HG02571 (cell line): Measurements from ENCODE around the gene TBPL2.
A peak's percentile ranks its signal among the peaks of the same experiment; 100 is the strongest.
"Not testable (repeated sequence)": the region's sequence is repeated elsewhere in the genome, so short reads cannot be mapped to it uniquely, and the experiment has no call there.

ENCODE experiments used
- ATAC-seq: cut with Tn5 transposase; IDR thresholded peaks from one replicate; pipeline ENCODE4 v1.9.1; 2021; ENCODE audit warnings: mild to moderate bottlenecking, moderate library complexity; ENCODE audit not compliant: unreplicated experiment

Gene TBPL2

DNA sequence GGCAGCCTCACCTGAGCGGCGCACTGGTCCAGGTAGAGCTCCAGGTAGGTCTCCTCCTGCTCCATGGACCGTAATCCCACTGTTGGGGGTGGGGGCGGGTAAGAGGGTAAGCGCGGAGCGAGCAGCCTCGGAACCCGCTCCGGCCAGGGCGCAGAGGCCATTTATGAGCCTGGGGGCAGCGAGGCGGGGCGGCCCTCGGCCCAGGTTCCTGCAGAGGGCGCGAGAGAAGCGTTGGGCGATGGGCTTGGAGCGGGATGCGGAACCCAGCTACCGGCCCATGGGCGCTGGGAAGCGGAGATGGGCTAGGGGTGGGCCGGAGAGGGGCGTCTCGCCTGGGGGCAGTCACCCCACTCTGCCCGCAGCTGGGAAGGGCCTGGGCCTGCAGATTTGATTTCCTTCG lies at the start of gene TBPL2:
TSS of gene TBPL2 (minus strand) at position 232 of the 400 bp plus-strand sequence. CDS start at position 65, 167 bp downstream.
- no peak for ATAC-seq

DNA sequence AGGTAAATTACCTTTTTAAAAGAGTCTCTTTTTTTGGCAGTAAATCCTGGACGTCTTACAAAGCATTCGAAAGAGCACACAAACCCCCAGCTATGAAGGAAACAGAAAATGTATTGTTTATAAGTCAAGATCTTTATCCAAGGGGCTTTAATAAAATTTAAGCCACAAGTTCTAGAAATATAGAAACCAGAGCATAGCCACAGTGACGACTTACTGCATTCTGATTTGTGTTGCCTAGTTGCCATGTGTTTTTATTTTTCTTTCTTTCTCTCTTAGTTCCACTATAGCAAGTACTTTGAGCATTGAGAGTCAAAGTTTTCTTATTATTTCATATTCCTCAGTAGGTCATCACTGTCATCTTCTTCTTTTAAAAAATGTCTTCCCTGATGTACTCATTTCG lies 47.8 kb upstream of the TBPL2 start:
- no peak for ATAC-seq

DNA sequence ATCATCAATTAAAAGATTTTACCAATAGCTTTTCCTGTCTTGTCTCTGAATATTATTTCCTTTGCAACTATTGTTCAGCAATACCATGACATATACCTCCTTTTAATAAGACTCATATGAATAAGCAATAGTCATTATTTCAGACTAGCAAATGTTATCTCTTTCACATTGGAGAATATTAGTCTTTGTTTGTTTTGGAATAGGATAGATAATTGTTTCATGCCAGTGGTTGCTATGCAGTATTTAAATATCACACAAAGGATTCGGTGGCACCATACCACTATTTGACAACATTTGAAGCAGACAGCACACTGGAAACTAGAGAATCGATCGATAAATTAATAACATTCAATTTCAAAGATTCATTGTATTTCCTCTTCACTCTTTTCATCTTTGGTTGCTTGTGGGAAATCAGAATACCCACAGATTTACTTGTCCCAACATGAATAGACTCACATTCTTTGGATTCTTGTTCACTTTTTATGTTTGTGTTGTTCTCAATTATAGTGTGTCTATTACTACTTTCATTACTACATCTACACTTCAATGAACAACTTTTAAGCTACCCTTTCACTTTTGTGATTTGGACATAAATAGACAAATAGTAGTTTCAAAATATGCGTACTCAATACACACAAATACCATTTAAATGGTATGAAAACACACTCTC lies 42.7 kb upstream of the TBPL2 start:
- ATAC-seq = no peak

DNA sequence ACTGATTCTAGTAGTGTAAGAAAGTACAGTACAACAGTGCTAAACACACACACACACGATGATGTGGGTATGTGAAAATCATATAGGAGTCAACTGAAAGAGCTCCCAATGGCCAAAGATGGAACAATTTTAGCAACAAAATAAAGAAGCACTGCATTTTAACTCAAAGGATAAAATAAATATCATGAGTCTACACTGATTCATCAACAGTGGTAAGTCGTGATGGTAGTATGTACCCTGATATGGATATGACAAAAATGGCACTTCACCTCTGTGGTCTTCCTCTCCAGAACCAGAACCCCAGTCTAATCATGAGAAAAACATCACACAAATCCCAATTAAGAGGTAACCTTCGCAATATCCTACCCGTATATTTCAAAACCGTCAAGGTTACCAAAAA lies 41.4 kb upstream of the TBPL2 start:
- no peak for ATAC-seq

DNA sequence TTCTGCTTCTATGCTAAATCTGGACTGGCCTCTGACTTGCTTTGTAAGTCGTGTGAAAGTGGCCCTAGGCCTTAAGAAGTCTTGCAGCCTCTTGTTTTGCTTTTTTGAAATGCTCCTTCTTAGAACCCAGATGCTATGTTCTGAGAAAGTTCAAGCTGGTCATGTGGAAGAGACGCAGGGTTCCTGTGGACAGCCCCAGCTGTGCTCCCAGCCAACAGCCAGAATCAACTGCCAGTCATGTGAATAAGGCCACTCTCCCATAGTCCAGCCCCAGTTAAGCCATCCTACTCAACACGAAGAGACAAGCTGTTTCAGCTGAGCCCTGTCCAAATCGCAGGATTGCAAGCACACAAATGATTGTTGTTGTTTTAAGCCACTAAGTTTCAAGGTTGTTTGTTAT lies 37.3 kb upstream of the TBPL2 start:
- no peak for ATAC-seq

DNA sequence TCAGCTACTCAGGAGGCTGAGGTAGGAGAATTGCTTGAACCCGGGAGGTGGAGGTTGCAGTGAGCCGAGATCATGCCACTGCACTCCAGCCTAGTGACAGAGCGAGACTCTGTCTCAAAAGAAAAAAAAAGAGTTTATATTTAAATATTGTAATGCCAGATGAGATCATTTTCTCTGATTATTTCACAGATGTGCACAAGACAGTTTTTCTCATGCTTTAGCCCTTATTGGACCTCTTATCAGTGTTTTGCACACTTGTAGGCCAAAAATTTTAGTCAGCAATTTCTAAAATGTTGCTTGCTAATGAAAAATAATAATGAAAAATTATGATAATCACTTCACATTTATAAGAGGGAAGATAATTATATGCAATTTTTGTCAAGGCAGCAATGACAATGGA lies 36.0 kb upstream of the TBPL2 start:
- not testable (repeated sequence) for ATAC-seq

DNA sequence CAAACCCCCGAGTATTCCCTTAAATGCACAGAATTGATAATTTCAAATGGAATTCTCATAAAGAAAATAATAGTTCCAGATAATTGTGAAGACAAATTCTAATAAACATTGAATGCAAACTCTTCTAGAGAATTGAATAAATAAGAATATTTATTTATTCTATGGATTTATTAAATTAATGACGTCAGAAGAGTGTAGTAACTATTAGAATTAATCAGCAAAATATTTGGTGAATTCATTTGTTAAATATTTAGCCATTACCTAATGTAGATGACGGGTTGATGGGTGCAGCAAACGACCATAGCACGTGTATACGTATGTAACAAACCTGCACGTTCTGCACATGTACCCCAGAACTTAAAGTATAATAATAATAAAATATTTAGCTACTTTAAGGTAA lies 33.4 kb upstream of the TBPL2 start:
- no peak for ATAC-seq

DNA sequence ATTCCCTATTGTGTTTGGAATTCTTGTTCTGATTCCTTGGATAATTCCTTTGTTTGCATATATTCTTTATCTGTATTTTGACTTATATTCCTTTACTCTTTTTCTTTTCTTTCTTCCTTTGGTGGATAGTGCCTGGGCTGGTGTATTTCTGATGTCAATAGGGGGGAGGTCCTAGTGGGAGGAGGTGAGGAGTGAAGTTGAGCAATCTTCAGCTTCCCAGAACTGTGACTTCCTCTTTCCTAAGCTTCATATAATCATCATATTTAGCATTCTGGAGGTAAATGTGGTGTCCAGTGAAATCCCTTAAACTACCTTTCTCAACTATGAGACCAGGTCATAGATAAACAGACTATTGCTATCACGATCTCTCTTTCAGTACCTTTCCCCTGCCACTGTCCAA lies 29.6 kb upstream of the TBPL2 start:
- ATAC-seq = no peak

DNA sequence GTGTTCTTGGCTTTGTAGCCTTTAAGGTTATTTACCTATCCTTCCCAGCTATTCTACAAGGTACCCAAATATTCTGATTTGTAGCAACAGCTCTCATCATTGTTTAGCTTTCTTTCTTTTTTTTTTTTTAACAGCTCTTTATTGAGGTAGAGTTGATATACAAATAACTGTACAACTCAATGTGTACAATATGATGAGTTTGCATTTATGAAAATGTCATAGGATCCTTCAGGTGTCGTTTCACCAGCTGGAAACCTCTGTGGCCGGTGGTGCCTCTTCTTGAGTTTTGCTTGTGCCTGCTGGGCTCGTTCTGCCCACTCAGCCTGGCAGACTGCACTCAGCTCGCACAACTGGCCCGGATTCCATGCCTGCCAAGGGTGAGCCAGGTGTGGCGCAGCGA lies 26.9 kb upstream of the TBPL2 start:
- no peak for ATAC-seq

DNA sequence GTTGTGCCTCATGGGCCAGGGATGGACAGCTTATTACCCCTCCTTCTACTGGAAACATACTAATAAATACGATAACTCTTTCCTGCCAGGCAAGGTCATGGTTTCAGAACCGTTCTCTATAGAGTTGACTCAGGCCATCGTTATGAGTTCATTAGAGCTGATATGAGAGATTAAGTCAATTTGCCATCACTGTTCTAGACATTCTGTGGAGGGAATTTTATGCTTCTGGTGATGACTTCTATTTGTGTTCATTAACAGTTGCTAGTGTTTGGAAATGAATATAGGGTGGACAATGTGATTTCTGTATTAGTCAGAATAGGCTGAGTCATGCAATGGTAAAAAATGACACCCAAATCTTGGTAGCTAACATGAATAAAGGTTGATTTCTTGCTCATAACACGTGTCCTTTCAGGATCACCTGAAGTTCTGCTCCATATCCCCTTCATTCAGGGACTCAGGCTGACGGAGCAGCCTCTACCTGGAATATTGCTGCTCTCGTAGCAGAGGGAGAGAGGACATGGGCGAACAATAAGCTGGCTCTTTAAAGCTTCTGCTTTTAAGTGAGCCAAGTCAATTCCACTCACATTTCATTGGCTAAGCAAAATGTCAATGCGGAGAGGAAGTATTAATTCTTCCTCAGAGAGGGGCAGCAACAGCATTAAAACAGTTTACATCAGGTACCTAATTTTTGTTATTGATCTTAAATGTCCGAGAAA lies 18.5 kb upstream of the TBPL2 start:
- peak; percentile 83 for ATAC-seq

DNA sequence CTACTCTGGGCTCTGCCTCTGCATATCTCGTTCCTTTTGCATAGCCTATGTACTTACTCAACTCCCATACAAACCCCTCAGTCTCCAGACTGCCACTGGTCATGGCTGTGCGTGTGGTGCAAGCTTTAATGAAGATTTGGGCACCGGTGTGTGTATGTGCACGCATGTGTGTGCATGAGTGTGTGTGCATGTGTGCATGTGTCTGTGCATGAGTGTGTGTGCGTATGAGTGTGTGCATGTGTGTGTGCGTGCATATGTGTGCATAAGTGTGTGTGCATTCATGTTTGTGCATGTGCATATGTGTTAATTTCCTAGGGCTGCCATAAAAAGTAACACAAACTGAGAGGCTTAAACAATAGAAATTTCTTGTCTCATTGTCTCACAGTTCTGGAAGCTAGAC lies 17.1 kb upstream of the TBPL2 start:
- ATAC-seq = no peak

DNA sequence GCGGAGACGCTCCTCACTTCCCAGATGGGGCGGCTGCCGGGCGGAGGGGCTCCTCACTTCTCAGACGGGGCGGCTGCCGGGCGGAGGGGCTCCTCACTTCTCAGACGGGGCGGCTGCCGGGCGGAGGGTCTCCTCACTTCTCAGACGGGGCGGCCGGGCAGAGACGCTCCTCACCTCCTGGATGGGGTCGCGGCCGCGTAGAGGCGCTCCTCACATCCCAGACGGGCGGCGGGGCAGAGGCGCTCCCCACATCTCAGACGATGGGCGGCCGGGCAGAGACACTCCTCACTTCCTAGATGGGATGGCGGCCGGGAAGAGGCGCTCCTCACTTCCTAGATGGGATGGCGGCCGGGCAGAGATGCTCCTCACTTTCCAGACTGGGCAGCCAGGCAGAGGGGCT lies 16.0 kb upstream of the TBPL2 start:
- not testable (repeated sequence) for ATAC-seq

DNA sequence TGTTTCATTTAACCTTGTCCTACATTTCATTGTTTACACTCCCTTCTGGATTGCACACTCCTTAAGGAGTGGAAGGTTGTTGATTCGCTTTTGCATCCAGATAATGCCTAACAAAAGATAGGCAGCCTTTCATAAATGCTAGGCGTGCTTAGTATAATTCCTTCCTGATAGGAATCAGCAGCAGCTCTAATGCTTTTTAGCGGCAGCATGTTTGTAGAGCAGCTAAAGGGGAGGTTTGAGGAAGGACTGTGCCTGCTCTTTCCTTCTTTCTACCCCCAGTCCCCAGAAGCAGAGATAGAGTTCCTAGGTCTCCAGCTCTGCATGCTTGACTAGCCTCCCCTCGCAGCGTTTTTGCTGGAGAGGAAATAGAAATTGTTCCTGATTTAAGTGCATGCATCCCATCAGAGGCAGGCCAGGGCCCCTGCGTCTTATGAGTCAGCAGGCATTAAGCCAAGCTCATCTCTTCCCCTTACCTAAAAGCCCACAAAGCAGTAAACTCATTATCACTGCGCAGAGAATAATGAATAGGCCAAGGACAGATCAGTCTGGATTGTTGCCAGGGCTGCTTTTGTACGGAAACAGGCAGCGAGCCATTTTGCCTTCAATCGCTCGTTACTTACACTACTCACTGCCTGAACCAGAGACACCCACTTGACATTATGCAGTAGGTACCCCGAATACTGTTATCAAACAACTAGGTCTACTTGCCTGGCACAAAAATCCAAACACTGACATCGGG lies 14.0 kb upstream of the TBPL2 start:
- ATAC-seq = no peak

DNA sequence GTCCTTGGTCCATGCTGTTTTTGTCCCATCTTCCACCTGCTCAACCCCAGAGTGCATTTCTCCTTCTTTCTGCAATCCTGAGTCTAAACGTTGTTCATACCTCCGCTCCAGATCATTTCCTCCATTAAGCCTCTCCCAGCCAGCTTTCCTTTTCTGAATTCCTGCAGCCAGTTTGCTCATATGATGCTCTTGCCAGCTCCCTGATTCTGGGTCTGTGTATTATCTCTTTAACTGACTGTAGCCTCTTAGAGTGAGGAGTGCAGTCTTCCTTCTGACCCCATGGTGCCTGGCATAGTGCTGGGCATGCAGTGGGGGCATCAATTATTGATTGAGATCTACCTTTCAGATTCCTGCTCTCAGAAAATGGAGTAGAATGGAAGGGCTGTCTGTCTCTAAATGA lies 11.5 kb upstream of the TBPL2 start:
- no peak for ATAC-seq

DNA sequence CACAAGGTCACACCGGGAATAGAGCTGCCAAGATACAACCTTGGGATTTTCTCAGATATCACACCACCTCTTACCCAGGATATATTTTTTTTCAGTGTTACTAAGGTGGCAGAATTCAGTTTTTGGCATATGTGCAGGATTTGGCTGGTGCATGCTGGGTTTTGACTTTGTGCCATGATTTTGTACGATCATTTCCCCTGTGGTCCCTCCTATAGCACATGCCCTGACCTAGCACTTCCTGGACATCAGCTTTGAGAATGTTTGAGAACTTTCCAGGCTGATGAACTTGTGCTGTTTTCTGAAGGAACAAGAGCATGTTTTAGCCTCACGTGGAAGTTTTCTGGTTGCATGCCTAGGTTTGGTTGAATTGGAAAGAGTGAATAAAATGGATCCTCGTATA lies 11.0 kb upstream of the TBPL2 start:
- no peak for ATAC-seq

DNA sequence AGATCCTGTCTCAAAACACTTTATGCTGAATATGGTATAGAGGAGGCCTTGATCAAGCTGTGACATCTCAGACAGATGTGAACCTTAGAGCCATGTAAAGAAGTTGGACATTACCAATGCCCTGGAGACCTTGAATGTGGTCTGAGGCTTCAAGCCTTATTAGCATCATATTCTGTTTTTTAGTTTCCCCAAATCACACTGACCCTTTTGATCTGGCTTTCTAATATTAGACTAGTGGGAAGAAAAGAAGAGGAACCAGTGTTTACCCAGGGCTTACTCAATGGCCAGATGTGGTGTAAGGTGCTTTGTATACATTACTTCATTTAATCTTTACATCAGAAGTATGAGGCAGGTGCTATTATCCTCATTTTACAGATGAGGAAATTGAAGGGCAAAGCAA lies 10.6 kb upstream of the TBPL2 start:
- ATAC-seq = no peak

DNA sequence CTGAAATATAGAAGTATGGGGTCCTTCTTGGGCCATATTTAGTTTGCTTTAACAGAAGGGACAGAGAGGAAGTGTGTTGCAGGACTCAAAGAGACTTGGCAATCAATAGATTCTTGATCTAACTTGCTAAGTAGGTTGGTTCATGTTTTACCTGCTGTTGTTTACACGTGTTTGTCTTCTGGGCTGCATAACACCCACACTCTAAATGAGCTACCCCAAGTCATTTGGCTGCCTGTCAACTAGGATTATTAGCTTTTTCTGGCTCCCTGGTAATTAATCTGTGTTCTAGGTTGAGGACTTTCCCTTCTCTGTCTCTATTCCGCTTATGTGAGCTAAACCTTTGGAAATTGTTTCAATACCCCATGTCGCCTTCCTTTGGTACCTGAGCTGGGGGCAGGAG lies 10.1 kb upstream of the TBPL2 start:
- no peak for ATAC-seq

DNA sequence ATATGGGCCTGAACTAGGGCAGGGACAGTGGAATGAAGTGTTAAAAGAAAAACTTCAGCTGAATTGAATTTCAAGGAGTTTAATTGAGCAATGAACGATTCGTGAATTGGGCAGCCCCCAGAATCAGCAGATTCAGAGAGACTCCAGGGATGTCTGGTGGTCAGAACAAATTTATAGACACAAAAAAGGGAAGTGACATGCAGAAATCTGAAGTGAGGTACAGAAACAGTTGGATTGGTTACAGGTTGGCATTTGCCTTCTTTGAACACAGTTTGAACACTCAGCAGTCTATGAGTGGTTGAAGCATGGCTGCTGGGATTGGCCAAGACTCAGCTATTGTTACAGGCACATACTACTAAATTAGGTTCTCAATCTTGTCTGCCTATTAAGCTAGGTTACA lies 9.7 kb upstream of the TBPL2 start:
- ATAC-seq = no peak

DNA sequence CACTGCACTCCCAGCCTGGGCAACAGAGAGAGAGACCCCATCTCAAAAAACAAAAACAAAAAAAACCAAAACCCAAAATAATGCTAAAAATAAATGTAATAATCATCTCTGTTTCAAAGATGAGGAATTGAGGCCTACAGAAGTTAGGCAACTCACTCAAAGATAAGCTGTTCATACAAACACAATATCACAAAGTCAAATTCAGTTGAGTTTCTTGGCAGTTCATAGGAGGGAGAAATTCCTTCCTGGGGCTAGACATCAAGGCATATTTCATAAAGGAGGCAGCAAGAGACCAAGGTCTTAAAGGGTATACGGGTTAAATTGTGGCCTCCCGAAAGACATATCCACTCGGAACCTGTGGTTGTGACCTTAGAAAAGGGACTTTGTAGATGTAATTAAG lies 8.7 kb upstream of the TBPL2 start:
- ATAC-seq = no peak

DNA sequence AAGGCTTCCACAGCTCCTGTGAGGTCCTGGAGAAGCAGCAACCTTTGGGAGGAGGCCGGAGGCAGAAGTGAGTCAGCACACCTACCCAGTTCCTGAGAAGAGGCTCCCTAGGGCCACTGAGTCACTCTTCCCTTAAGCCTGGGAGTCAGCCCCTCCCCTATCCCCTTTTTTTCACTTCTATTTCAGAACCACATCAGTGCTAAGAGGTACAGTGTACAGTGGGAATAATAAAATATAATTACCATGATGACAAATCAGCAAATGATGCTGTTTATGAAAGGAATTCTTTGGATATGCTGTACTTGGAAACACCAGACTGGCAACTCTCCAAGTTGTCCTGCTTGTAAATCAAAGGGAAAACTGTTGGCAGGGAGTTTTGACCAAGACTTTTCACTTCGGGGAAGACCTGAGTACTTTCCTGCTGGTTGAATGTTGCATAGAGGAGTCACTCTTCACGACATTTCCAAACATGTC lies 7.8 kb upstream of the TBPL2 start:
- ATAC-seq = no peak

DNA sequence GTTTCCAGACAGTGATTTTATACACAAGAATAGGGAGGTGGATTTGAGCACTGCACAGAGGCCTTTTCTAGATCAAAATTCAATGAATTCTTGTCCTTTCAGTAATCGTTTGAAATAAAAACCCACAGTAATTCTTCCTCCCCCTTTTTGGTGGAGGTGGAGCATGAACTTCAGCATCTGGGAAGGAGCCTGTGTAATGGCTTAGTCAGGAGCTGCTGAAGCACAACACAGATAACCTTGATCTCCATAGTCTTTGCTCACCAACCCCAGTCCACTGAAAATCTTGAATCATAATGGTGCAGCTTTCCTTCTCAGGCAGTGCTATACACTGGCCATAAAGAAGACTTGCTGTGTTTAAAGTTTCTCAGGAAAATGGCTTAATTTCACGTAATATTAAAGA lies 6.4 kb upstream of the TBPL2 start:
- ATAC-seq = no peak

DNA sequence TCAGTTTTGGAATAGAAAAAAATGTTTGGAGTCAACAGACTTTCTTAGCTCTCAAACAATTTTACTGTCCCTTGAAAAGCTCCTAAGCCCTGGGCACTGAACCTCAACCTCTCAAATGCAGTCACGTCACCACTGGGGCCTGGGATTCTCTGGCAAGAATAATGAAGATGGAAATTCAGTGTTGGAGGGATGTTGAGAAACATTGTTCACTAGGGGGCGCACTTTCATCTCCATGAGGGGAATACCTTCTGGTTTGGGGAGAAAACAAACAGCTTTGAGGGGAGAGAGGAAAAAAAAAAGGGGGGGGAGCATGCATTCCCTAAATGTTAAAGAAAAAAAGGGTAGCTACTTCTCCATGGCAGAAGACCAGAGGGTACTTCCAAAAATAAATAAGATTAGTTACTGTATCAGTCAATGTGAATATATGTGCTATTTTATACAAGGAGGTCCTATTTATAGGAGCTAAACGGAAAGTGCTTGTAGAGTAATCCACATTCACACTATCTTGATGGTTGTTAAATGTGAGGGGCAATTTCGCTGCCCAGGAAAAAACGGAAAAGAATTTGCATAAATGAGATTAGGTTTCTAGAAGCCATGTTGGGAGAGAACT lies 5.8 kb upstream of the TBPL2 start:
- ATAC-seq = no peak
